Stimulated activated CD4-positive, alpha-beta T cell treated with anti-CD3 and anti-CD28 coated beads, Interleukin-4, amount 100 ng/mL, for 1 hour (primary cell): ENCODE data around the gene BMPER.

Source experiments
- DNase-seq: peaks from one replicate; pipeline ENCODE4 v3.0.0-alpha.2; 2020

BMPER gene

DNA sequence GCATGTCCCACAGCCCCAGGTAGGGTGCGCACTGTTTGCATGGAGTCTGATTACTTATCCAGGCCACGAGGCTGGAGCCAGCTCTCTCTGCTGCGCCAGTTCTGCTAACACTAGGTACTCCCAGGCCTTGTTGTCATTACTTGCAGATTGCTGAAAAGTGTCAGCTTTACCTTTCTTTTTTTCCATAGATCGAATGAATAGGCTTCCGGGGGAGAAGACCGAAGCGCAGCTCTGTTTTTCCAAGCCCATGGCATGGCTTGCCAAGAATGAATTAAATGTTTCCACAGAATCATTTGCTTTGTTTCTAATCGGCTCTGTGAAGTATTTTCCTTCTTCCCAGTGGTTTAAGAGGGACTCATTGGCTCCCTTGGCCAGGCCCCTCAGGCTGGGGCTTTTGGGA lies 285.8 kb downstream of the BMPER start:
- no peak for DNase-seq

DNA sequence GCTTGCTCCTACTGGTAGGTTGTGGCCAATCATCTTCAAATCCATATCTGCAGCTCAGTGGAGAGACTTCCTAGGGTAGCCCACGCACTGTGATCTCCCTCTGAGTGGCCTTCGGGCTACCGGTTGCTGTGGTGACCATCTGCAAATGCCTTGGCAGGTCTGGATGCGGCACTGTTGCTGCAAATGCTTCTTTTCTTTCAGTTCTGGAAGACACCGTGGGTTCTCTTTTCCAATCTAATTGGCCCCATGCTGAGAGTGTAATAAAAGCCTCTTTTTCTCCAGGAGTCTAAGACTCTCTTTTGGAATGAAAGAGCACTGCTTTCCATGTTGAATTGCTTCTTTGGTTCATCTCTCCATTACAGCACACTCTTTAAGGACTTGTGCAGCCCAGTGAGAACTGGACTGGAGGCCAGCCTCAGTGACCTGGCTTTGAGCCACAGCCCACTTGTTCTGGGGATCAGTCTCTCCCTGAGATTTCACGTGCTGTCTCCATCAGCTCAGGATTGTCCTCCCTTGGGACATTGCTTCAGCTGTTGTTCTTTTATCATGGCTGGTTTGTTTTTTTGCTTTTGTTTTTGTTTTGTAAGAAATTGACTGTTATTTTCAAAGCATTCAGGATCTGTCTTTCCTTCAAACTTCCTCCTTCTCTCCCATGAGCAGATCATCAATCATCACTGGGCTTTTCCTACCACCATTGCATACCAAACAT lies 286.6 kb downstream of the BMPER start:
- no peak for DNase-seq

DNA sequence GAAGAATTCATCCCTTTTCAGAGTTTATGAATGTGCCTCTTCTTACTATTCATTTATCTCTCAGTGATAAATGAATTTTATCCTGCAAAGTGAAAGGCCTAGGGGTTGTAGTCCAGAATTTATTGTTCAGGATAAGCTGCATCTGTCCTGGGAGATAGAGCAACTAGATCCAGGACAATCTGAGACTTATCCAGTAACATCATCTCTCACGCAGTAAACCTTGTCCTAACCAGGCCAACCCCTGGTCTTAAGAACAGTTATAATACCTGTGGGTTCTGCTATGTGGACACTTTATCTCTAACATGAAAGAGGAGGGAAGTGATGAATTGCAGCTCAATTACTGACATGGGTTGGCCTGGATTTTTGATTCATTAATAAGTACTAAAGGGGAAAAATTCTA lies 287.6 kb downstream of the BMPER start:
- DNase-seq: no peak

DNA sequence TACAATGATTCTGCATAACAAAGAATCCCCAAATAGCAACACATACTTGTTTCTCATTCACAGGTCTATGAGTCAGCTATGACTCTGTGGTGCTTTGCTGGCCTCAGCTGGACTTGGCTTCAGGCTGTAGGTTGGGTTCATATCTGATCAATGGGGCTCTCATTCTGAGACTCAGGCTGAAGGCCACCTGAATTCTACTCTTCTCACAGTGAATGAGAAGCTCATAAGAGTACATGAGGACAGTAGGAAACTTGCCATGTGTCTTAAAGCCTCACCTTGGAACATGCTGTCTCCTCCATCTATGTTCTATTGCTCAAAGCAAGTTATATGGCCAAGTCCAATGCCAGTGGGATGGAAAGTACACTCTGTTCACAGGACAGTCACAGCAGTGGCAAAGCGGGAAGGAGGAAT lies 292.9 kb downstream of the BMPER start:
- DNase-seq: no peak
